Activated CD4-positive, alpha-beta T cell treated with anti-CD3 and anti-CD28 coated beads for 1 hour (primary cell): Measurements from ENCODE around the gene RBBP5.

Experiments
- DNase-seq: peaks from one replicate; pipeline ENCODE4 v3.0.0-alpha.2; 2020

Gene RBBP5

DNA sequence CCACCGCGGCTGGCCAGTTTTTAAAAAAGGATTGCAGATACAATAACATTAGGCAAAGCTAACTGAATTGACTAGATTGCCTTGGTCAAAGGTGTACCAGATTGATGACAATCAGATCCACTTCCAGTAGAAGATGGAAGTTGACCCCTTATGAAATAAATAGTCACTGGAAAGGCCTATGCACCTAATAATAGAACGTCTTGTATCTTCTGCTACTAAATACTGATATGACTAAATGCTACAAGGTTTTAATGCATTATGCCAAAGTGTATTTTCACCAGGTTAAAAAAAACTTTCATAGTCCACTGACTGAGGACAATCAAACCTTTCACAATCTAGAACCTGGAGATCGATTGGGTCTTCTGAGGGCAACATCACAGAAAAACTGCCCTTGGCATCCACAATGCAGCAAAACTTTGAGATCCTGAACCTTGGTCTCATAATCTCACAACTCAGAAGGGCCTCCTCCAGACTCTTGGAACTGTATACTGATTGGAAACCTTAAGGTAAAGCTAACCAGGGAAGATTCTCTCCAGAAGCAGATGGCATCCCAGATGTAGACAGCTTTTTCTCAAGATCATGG, 7.8 kb upstream of the RBBP5 start:
- DNase-seq = no peak

DNA sequence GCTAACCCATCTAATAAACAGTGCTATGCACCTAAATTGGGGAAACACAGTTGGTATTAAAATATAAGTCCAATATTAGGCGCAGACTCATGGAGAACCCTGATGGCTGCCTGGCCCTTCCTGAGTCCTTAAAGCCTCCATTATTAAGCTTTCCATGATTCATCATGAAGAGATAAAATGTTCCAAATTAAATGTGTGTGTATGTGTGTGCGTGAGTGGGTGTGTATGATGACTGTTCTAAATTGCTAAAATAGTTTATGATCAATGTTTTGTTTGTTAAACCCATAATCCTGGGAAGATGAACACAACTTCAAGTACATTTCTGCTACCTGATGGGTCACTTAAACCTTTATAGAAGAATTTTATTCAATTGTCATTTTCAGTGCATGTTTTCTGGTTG, 6.3 kb upstream of the RBBP5 start:
- DNase-seq = no peak

DNA sequence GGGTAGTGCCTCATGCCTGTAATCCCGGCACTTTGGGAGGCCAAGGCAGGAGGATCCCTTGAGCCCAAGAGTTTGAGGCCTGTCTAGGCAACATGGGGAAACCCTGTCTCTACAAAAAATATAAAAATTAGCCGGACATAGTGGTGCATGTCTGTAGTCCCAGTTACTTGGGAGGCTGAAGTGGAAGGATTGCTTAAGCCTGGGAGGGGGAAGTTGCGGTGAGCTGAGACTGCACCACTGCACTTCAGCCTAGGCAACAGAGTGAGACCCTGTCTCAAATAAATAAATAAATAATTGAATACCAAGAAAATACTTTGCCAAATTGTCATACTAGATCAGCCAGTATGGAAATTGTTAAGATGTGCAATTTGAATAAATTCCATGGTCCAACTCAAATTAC, 5.9 kb upstream of the RBBP5 start:
- DNase-seq = no peak

DNA sequence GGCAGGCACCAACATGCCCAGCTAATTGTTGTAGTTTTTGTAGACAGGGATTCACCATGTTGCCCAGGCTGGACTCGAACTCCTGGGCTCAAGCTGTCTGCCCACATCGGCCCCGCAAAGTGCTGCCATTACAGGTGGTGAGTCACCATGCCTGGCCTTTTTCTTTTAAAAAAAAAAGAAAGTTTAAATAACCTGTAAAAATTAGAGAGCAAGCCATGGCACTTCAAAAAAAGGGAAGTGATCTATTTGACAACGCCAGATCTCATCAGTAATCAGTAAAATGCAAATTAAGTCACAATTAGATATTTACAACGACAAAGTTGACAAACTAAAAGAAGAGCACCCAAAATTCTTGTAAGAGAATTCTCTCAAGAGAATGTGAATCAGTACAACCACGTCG, 2.9 kb upstream of the RBBP5 start:
- DNase-seq = no peak

DNA sequence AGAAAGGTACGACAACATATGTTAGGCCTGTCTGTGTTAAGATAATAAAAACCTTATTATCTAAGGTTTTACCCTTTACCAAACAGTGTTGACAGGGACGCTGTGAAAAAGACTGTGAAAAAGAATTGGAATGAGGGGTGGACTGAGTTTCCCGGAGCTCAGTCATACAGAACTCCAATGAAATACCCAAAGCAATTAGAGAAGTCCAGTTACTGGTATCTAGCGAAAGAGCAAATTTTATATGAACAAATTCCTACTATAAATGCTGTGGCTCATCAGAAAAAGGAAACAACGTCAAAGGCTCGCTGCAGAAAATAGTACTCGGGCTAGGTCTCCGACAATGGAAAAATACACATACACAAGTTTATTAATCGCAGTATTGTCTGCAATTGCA, 708 bp upstream of the RBBP5 start:
- DNase-seq = no peak

DNA sequence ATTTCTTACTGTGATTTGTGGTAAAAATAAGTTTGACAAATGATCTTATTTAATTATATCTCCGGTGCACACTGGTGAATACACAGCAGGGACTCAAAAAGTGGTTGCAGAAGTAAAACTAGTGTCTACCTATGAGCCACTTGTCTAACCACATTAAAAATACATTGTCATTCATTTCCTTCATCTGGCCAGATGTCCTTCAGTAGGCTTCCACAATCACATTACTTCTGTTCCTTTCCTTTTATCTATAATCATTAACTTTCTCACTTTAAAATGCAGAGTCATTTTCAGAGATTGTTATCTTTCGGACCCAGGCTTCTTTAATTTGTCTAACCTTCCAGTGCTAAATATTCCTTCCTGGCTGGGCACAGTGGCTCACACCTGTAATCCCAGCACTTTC, 3.0 kb downstream of the RBBP5 start:
- DNase-seq = no peak

DNA sequence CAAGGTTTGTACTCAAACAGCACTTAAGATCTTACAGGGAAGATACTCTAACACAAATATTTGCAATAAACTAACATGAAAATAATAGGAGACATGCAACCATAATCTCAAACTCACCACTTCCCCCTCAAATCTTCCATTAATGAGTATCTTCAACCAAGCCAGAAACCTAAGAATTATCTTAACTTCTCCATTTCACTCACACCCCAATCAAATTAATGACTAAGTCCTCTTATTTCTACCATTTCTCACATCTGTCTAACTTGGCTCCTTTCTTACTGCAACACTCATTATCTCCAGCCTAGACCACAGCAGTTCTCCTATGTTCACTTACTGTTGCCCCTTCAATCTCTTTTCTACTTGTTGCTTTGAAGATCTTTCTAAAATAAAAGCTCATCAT, 10.4 kb downstream of the RBBP5 start:
- DNase-seq = no peak

DNA sequence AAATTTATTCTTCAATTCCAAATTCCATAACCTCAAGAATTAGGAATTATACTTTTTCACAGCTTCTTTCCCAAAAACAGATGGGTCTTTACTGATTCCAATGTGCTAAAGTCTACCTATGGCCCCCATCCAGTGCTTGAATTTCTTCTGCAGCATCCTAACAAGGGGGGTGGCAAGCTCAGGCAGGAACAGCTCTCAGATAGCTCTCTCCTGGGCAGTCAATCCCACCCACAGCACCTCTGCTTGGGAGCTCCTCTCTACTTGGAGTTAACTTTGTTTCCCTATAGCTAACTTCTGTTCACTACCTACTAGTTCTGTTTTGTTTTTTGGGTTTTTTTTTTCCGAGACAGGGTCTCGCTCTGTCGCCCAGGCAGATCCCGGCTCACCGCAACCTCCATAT, 12.1 kb downstream of the RBBP5 start:
- DNase-seq = no peak

DNA sequence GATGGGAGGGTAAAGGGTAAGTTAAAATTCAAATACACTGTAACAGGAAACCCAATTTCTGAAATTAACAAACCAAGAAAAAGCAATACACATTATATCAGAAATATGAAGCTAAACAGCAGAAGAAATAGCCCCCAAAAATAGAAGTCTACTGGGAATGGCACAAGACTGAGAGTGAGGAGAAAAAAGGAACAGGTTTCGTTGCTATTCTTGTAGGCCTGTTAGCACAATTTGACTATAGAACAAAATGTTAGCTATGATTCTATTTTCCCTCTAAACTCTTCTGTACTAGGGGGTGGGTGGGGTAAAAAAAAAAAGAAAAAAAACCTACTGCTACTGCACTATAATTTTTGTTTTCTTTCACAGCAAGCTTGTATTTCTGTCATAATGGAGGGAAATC, 12.5 kb downstream of the RBBP5 start:
- no peak for DNase-seq

DNA sequence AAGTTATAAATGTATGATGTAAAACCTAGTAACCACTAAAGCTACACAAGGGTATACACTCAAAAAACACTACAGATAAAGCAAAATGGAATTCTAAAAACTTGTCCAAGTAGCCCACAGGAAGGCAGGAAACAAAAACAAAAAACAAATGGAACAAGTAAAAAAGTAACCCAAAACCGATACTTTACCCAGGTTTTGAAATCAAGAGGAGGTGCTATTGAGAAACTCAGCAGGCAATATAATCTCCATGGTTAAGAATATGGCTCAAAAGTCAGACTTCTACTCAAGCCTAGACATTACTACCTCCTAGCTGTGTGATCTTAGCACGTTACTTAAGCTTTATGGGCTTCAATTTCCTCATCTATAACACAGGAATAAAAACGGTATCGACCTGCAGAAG, 13.3 kb downstream of the RBBP5 start:
- no peak for DNase-seq

DNA sequence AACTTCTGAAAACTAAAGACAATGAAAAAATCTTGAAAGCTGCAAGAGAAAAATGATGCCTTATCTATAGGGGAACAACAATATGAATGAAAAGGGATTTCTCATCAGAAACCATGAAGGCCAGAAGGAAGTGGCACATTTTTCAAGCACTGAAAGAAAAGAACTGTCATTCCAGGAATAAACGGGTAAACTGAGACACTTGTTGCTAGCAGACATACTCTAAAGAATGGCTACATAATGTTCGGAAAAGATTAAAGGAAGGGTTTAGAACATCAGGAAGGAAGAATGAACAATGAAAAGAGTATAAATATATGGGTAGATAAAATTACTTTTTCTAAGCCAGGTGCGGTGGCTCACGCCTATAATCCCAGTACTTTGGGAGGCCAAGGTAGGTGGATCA, 14.5 kb downstream of the RBBP5 start:
- DNase-seq = no peak

DNA sequence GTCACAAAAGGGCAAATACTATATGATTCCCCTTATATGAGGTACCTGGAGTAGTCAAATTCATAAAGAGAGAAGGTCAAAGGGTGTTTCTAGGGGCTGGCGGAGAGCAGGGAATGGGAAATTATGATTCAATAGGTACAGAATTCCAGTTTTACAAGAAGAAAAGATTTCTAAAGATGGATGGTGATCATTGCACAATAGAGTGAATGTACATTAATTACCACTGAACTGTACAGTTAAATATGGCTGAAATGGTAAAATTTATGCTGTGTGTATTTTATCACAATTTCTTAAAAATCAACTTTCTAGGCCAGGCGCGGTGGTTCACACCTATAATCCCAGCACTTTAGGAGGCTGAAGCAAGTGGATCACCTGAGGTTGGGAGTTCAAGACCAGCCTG, 19.4 kb downstream of the RBBP5 start:
- no peak for DNase-seq

DNA sequence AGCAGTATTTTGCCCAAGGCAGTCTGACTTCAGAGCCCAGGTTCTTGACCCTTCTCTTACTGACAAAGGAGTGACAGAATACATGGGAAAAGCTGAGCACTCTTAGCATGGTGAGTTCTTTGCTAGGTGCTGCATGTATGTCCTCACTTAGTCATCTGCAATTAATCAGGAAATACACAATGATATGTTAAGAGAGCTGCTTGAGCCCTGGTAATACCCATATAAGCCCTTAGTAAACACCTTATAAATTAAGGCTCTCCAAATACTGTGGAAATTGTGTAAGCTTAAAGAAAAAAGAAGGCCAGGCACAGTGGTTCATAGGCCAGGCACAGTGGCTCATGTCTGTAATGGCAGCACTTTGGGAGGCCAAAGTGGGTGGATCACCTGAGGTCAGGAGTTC, 23.5 kb downstream of the RBBP5 start:
- DNase-seq = no peak

DNA sequence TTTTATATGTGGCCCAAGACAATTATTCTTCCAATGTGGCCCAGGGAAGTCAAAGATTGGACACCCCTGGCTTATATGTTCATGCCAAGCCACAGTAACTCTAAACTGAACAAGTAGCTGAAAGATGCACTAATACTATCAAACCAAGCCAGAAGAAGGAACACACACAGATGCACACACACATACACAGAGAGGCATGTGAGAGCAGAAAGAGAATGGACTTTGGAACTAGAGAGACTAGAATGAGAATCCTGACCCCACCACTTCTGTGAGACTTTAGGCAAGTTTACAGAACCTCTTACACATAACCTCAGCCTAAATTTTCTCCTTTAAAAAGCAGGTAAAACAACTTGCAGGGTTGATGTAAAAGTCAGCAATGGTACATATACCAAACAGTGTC, 26.4 kb downstream of the RBBP5 start:
- DNase-seq = no peak

DNA sequence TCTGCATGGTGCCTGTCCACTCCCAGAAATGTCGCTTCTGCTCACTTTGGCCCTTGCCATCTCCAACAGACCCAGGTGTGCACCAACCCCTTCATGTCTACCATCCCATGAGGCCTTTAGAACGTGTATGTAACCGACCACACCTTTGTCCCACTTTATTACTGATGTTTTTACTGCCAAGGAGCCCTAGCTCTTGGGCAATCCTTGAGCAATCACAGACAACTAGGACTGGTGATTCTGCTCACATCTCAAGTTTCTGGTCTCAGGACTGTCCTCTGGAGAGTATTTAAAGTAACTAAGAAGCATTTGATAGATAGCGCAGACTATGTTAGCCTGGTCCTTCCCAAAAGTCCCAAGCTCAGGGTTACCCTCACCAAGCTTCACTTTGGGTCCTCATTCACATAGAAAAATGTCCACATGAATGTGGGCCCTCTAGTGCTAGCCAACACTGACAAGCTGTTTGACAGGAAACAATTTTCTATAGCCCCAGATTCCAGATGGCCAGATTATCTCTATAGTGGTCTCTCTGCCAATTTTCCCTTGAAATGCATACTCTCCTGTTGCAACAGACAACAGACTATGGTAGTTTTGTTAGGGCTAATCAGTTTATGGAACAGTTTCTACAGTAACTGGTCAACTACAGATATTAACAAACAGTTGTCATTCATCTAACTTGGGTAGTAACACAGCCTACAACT, 30.6 kb downstream of the RBBP5 start:
- DNase-seq = no peak

DNA sequence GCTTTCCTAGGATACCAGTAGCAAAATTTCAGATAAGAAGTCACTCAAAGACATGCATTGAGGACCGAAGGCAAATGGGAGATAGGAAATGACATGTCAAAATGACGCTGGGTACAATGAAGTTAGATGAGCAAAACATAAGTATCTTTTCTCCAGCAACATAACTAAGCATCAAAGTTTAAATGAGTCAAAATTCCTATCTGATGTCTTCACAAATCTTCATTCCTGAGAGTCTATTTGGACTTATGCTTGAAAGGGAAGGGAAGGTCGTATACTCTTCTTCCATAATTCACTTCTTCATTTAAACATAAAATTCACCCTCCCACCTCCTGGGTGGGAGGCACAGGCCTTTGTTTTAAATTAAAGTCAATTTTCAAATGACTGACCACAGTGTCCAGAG, 33.4 kb downstream of the RBBP5 start:
- DNase-seq = no peak

DNA sequence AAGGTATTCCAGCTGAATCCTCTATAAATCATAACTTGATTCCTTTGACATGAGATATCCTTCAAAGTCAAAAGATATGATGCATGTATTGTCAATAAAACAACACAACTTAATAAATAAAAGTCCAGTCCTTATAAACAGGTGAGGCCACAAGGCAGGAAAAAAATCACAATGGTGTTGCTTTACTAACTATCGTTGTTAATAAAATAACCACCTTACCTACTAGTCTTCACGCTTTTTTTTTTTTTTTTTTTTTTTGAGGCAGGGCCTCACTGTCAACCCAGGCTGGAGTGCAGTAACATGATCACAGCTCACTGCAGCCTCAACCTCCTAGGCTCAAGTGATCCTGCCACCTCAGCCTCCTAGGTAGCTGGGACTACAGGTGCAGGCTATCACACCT, 37.4 kb downstream of the RBBP5 start, which contains the start of gene TMEM81:
Gene TMEM81, minus strand, starts transcription at position 101 of the 400 bp plus-strand sequence. CDS start 140 bp downstream, outside the sequence.
- DNase-seq = no peak

DNA sequence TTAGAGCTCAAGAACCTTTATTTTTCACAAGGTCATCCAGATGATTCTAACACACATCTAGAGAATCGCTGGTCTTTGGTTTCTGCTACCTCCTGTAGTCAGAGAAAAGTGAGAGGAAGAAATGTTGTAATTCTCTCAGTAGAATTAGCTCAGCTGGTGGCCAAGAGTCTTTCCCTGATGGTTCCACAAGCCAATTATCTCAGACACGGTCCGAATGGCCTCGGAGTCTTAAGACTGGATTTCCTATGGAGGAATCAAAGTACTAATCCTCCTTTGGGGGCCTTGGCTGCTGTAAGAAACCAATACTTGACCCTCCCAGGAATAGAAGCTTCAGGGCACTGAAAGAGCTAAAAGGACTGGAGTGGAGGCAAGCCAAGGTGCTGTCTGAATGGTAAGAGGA, 39.3 kb downstream of the RBBP5 start:
- no peak for DNase-seq

DNA sequence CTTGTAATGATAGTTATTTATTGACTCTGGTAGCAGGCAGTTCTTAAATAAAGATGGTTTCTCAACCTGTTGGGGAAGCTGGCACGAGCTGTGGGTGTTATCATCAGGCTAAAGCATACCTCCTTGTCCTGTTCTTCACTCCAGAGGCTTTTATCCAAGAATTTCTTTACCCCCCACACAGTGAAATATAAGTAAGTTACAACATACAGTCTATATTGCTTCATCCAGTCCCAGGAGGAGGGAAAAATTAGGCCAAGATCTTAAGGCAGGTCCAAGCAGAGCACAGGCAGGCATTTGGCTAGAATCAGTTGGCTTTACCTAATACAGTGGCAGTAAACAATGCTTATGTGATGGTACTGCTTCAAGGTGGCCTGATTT, 43.9 kb downstream of the RBBP5 start:
- no peak for DNase-seq

DNA sequence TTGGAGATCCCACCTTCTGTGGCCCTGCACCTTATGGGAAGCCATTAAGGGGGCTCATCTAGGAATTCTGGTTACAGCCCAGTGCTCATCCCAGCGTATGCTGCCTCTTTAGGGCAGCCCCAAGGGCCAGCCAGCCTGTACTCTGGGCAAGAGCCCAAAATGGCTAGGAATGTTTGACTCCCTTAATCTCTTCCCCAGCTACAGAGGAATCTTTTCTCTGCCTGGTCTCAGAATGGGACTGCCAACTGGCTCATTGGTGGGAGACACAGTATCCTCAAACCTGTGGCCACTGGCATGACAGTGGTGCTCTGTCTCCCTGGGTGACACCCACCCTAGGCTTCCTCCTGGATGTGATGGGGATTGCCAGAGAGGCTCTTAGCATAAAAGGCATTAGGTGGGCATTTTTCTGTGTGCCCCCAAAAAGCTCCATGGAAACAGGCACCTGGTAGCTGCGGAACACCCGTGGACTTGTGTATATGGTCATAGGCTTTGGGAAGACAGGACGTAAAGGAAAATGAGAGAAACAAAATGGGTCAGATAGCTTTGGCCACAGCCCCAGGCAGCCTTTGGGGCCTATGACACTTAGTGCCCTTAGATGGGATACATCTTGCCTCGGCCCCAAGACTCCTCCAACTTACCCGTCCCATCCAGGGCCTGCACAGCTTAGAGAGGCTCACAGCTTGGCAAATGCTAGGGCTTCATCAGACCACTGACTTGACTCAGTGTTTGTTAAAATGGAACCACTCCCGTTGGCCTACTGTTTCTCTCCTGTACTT, 44.4 kb downstream of the RBBP5 start:
- no peak for DNase-seq

DNA sequence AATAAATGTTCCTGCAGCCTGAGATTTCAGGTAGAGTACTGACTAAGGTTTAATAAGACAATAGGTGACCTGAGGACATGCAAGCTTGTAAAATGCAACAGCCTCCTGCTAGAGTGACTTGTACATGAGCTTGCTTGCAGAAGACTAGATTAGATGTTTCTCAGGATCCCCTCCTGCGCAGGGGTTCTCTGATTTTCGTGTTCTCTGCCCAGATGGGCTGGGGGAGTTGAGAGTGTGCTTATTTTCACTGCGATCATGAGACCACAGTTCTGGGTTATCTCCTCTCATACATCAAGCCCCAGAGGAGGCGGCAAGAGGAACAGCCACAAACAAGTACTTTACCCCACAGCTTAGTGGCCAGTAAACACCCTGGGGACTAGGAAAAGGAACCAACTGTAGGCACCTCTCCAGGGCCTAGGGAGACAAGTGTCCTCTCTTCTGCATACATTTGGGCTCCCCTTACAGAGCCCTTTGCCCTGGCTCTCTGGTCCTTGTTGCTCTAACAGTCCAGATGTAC, 45.5 kb downstream of the RBBP5 start:
- no peak for DNase-seq

DNA sequence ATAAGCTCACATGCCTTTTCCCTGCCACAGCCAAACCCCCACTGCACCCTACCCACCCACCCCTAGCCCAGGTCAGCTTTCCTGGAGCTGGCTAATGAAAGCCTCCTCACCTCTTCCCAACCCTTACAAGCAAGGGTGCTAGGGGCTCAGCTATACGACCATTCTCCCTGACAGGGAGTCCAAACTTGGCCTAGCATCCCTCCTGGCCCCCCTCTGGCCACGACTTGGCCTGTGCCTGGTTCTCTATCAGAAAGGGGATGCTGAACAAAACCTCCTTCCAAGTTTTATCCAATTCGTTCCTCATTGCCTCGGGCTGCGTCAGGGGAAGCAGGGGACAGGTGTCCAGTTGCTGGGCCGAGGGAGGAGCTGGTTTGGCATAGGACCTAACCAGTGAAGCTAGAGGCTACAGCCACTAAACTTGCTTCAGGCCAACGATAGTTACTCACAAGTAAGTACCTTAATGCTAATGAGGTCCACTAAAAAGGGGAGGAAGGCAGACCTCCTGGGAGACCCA, 46.1 kb downstream of the RBBP5 start:
- no peak for DNase-seq

DNA sequence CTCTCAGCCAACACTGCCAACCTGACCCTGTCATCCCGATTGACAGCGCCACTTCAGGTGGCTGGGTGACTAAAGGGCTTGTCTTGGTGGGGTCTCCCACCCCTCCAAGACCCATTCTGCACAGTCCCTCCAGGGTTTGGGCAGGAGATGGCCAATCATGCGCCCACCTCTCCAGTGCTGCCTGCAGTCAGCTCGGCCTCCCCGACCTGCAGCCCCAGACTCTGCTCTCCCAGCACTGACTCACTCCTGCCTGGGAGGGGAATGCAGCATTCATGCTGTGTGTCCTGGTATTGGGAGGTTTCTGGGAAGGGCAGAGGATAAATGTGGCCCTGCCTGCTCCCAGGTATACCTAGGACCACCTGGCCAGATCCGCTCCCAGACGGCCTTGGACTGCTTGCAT, 47.3 kb downstream of the RBBP5 start:
- DNase-seq = no peak

DNA sequence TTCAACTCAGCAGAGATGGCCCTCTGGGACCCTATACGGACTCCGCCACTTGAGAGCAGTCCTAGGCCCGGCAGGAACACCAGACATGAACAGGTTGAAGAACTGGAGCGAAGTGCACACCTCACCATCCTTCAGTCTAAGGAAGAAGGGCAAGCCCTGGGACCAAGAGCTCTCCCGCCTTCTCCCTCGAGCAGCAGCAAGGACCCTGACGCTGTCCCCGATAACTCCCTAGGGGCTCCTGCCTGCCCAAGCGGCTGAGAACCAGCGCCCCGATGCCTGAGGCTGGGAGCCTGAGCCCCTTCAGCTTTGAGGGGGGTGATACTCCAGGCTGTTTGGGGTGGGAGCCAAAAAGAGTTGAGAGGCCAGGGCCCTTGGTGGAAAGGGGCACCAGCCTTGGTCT, 47.7 kb downstream of the RBBP5 start:
- DNase-seq = no peak
